WTC11 (cell line): ENCODE results near the gene MOB3A. TPM values are rescaled to one million over a fixed set of nuclear protein-coding genes. Genes with fewer than 3 reads are reported as not detected.

Source experiments
- ATAC-seq: fragments of 200-7000 bp; cut with Tn5 transposase; 2 replicates; pipeline ENCODE4 v1.10.0; 2021; ENCODE audit warnings: mild to moderate bottlenecking, moderate library complexity
- CTCF ChIA-PET: fragments of 300-600 bp; sonication (Branson Sonifier 250); formaldehyde crosslinking; loops from one replicate; lab custom pipeline; 2021; ENCODE audit warnings: antibody characterized with exemption; lab: Charles Lee
- POLR2A ChIA-PET: fragments of 350-600 bp; sonication (Branson Sonifier 250); formaldehyde crosslinking; loops from one replicate; lab custom pipeline; 2021; ENCODE audit warnings: antibody characterized with exemption; lab: Charles Lee
- DNase-seq: peaks from one replicate; pipeline ENCODE4 v3.0.0; 2021; ENCODE audit warnings: low spot score
- H3K27ac Mint-ChIP-seq: 2 replicates; pipeline ENCODE4 v1.8.0; 2021; ENCODE audit warnings: mixed read lengths
- H3K27me3 Mint-ChIP-seq: 2 replicates; pipeline ENCODE4 v1.8.0; 2021; ENCODE audit warnings: low read depth, mild to moderate bottlenecking, moderate library complexity, mixed read lengths
- H3K36me3 Mint-ChIP-seq: 2 replicates; pipeline ENCODE4 v1.8.0; 2021; ENCODE audit warnings: mixed read lengths
- H3K4me1 Mint-ChIP-seq: 2 replicates; pipeline ENCODE4 v1.8.0; 2022; ENCODE audit warnings: mixed read lengths
- H3K4me3 Mint-ChIP-seq: 2 replicates; pipeline ENCODE4 v1.8.0; 2021; ENCODE audit warnings: mild to moderate bottlenecking, moderate library complexity, mixed read lengths
- H3K9me3 Mint-ChIP-seq: 2 replicates; pipeline ENCODE4 v1.8.0; 2021; ENCODE audit warnings: mixed read lengths
- CBFB ChIP-seq: sonication (generic); formaldehyde crosslinking; IDR thresholded peaks from 2 replicates; pipeline ENCODE4 v1.8.1; 2022; ENCODE audit warnings: mild to moderate bottlenecking, low read depth, missing genetic modification reagents
- CREM ChIP-seq: sonication (generic); formaldehyde crosslinking; IDR thresholded peaks from 2 replicates; pipeline ENCODE4 v1.8.1; 2022; ENCODE audit warnings: mild to moderate bottlenecking, missing genetic modification reagents, moderate library complexity
- FOXJ3 ChIP-seq: sonication (generic); formaldehyde crosslinking; IDR thresholded peaks from 2 replicates; pipeline ENCODE4 v1.9.0; 2021; ENCODE audit warnings: missing genetic modification reagents, mild to moderate bottlenecking, borderline replicate concordance
- HMGA2 ChIP-seq: fragments of 250-450 bp; sonication (Bioruptor Pico); IDR thresholded peaks from 2 replicates; pipeline ENCODE4 v1.4.0; 2021; ENCODE audit warnings: mild to moderate bottlenecking, moderate library complexity
- JAZF1 ChIP-seq: fragments of 250-450 bp; sonication (Bioruptor Pico); IDR thresholded peaks from 2 replicates; pipeline ENCODE4 v1.9.0; 2021; ENCODE audit warnings: moderate library complexity, mild to moderate bottlenecking, inconsistent platforms
- SMAD4 ChIP-seq: sonication (generic); formaldehyde crosslinking; IDR thresholded peaks from 2 replicates; pipeline ENCODE4 v1.8.0; 2022; ENCODE audit warnings: mild to moderate bottlenecking, missing genetic modification reagents
- ZNF138 ChIP-seq: sonication (generic); formaldehyde crosslinking; conservative IDR thresholded peaks from 2 replicates; pipeline ENCODE4 v1.8.1; 2022; ENCODE audit warnings: mild to moderate bottlenecking, moderate library complexity, missing genetic modification reagents
- ZNF671 ChIP-seq: fragments of 250-450 bp; sonication (Bioruptor Pico); IDR thresholded peaks from 2 replicates; pipeline ENCODE4 v1.8.0; 2021; ENCODE audit warnings: mild to moderate bottlenecking
- total RNA-seq: library from RNA; stranded (reverse); gene quantifications from 3 replicates; pipeline ENCODE4 v1.2.3, GENCODE V29; 2021
- TF ChIP-seq, protein P1 (sequence below): fragments of 250-450 bp; sonication (Bioruptor Pico); IDR thresholded peaks from 2 replicates; pipeline ENCODE4 v2.1.2; 2022; ENCODE audit warnings: mild to moderate bottlenecking, moderate library complexity
- TF ChIP-seq, protein P2 (sequence below): sonication (generic); formaldehyde crosslinking; IDR thresholded peaks from 2 replicates; pipeline ENCODE4 v1.8.0; 2022; ENCODE audit warnings: missing genetic modification reagents
- TF ChIP-seq, protein P3 (sequence below): fragments of 250-450 bp; sonication (Bioruptor Pico); IDR thresholded peaks from 2 replicates; pipeline ENCODE4 v1.9.0; 2021; ENCODE audit warnings: mild to moderate bottlenecking
- TF ChIP-seq, protein P4 (sequence below): fragments of 250-450 bp; sonication (Bioruptor Pico); IDR thresholded peaks from 2 replicates; pipeline ENCODE4 v1.9.0; 2021; ENCODE audit warnings: moderate library complexity, mild to moderate bottlenecking, inconsistent platforms, borderline replicate concordance
- TF ChIP-seq, protein P5 (sequence below): sonication (generic); formaldehyde crosslinking; IDR thresholded peaks from 2 replicates; pipeline ENCODE4 v1.8.1; 2023; ENCODE audit warnings: mild to moderate bottlenecking, missing genetic modification reagents, moderate library complexity
- TF ChIP-seq, protein P6 (sequence below): sonication (generic); formaldehyde crosslinking; IDR thresholded peaks from 2 replicates; pipeline ENCODE4 v1.8.0; 2023; ENCODE audit warnings: mild to moderate bottlenecking, missing genetic modification reagents

MOB3A gene
- total RNA-seq, 1 experiment from 2014 or later = 8.1 TPM

DNA sequence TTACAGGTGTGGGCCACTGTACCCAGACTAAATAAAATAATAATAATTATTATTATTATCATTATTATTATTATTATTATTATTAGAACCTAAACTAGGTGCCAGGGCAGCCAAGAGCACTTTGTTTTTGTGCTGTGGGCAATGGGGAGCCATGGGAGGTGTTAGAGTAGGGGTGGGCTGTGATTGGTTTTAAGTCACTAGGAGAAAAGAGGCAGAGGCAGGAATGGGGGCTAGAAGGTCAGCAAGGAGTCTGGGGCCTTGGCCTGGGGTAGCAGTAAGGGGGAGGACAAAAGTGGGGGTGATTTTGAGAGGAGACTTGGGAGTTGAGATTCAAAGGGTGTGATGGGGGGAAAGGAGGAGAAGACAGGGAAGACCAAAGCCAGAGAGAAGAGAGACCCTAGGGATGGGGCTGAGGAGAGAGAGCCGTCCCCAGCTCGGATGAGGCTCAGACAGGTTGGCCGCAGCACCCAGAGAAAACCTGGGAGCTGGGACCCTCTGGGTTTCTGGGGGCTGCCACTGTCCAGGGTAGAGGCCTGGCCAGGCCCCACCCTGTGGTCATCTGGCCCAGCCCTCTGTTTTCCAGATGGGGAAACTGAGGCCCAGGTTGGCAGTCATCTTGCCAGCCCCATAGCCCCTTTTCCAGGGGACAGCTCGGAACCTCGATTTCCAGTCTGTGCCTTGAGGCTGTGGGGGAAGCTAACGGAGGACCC, 62.9 kb downstream of the MOB3A start:
- POLR2A ChIA-PET = no interaction called here

DNA sequence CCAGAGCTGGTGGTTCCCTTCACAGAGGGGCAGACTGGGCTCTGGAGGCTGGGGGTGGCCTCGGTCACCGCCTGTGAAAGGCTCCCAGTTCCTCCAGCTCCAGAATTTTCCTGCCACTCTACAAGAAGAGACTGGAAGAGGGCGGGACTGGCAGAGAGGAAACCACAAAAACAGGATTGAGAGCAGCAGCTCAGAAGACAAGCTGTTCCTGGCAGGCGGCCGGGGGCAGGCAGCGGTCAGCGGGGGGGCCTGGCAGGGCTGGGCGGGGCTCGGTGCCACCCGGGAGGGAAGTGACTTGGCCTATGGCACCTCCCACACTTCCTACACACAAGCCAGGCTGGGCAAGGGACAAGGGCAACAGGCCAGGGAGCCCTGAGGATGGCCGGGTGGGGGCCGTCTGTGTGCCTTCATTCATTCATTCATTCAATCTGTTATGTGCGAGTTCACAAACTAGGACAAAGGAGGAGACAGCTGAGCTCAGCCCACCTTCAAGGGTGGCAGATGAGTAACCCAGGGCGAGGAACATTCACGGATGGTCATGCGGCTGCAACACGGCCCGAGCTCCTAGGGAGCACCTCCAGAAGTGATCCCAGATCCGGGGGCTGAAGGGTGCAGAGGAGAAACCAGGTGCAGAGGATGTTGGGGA, 63.7 kb downstream of the MOB3A start:
- ATAC-seq (no peak), DNase-seq (no peak)
- H3K4me3 Mint-ChIP-seq = no peak overlapping the region
- no peaks in the 10 kb centered on the region for H3K36me3 Mint-ChIP-seq
- peak overlapping the region; percentile 51; the same call in 1 of the 2 replicates for H3K27ac Mint-ChIP-seq
- peaks cover 19% of the 10 kb centered on the region for H3K4me1 Mint-ChIP-seq
- 0 out of 2 replicates have a peak, but pooled peaks cover 4% of the 10 kb centered on the region for H3K9me3 Mint-ChIP-seq
- ChIA-PET POLR2A (no interaction called here), CTCF (interaction anchor here (0.9 to 1.2 kb wide), 3 partner anchors 10 to 22 kb away, joined by 3 to 4 read pairs (median 3); no protein-coding TSS in a partner anchor)
- TF ChIP-seq ZNF138 = no peak
- TF ChIP-seq, protein P1, sequence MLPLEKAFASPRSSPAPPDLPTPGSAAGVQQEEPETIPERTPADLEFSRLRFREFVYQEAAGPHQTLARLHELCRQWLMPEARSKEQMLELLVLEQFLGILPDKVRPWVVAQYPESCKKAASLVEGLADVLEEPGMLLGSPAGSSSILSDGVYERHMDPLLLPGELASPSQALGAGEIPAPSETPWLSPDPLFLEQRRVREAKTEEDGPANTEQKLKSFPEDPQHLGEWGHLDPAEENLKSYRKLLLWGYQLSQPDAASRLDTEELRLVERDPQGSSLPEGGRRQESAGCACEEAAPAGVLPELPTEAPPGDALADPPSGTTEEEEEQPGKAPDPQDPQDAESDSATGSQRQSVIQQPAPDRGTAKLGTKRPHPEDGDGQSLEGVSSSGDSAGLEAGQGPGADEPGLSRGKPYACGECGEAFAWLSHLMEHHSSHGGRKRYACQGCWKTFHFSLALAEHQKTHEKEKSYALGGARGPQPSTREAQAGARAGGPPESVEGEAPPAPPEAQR = no peak
- TF ChIP-seq, protein P2, sequence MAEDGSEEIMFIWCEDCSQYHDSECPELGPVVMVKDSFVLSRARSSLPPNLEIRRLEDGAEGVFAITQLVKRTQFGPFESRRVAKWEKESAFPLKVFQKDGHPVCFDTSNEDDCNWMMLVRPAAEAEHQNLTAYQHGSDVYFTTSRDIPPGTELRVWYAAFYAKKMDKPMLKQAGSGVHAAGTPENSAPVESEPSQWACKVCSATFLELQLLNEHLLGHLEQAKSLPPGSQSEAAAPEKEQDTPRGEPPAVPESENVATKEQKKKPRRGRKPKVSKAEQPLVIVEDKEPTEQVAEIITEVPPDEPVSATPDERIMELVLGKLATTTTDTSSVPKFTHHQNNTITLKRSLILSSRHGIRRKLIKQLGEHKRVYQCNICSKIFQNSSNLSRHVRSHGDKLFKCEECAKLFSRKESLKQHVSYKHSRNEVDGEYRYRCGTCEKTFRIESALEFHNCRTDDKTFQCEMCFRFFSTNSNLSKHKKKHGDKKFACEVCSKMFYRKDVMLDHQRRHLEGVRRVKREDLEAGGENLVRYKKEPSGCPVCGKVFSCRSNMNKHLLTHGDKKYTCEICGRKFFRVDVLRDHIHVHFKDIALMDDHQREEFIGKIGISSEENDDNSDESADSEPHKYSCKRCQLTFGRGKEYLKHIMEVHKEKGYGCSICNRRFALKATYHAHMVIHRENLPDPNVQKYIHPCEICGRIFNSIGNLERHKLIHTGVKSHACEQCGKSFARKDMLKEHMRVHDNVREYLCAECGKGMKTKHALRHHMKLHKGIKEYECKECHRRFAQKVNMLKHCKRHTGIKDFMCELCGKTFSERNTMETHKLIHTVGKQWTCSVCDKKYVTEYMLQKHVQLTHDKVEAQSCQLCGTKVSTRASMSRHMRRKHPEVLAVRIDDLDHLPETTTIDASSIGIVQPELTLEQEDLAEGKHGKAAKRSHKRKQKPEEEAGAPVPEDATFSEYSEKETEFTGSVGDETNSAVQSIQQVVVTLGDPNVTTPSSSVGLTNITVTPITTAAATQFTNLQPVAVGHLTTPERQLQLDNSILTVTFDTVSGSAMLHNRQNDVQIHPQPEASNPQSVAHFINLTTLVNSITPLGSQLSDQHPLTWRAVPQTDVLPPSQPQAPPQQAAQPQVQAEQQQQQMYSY (CRISPR knock-in tag) = peak; percentile 83
- TF ChIP-seq, protein P3, sequence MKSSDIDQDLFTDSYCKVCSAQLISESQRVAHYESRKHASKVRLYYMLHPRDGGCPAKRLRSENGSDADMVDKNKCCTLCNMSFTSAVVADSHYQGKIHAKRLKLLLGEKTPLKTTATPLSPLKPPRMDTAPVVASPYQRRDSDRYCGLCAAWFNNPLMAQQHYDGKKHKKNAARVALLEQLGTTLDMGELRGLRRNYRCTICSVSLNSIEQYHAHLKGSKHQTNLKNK (CRISPR knock-in tag) = no peak
- no peak for TF ChIP-seq FOXJ3 (CRISPR knock-in tag)
- TF ChIP-seq, protein P4, sequence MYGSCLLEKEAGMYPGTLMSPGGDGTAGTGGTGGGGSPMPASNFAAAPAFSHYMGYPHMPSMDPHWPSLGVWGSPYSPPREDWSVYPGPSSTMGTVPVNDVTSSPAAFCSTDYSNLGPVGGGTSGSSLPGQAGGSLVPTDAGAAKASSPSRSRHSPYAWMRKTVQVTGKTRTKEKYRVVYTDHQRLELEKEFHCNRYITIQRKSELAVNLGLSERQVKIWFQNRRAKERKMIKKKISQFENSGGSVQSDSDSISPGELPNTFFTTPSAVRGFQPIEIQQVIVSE = no peak
- no peak for TF ChIP-seq CREM (CRISPR knock-in tag)
- TF ChIP-seq ZNF671 (CRISPR knock-in tag) = no peak
- H3K27me3 Mint-ChIP-seq = peaks cover 2% of the 10 kb centered on the region; the same call in 1 of the 2 replicates

More for the DNA sequence above, 62.9 kb downstream of the MOB3A start:
- TF ChIP-seq CBFB (CRISPR knock-in tag) (no peak), SMAD4 (CRISPR knock-in tag) (no peak), JAZF1 (CRISPR knock-in tag) (no peak), HMGA2 (CRISPR knock-in tag) (peak; percentile 58)
- TF ChIP-seq, protein P5, sequence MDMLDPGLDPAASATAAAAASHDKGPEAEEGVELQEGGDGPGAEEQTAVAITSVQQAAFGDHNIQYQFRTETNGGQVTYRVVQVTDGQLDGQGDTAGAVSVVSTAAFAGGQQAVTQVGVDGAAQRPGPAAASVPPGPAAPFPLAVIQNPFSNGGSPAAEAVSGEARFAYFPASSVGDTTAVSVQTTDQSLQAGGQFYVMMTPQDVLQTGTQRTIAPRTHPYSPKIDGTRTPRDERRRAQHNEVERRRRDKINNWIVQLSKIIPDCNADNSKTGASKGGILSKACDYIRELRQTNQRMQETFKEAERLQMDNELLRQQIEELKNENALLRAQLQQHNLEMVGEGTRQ (CRISPR knock-in tag) = no peak
- TF ChIP-seq, protein P6, sequence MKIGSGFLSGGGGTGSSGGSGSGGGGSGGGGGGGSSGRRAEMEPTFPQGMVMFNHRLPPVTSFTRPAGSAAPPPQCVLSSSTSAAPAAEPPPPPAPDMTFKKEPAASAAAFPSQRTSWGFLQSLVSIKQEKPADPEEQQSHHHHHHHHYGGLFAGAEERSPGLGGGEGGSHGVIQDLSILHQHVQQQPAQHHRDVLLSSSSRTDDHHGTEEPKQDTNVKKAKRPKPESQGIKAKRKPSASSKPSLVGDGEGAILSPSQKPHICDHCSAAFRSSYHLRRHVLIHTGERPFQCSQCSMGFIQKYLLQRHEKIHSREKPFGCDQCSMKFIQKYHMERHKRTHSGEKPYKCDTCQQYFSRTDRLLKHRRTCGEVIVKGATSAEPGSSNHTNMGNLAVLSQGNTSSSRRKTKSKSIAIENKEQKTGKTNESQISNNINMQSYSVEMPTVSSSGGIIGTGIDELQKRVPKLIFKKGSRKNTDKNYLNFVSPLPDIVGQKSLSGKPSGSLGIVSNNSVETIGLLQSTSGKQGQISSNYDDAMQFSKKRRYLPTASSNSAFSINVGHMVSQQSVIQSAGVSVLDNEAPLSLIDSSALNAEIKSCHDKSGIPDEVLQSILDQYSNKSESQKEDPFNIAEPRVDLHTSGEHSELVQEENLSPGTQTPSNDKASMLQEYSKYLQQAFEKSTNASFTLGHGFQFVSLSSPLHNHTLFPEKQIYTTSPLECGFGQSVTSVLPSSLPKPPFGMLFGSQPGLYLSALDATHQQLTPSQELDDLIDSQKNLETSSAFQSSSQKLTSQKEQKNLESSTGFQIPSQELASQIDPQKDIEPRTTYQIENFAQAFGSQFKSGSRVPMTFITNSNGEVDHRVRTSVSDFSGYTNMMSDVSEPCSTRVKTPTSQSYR = no peak
- H3K4me1 Mint-ChIP-seq = peaks cover 21% of the 10 kb centered on the region
- 0 out of 2 replicates have a peak, but pooled peaks cover 4% of the 10 kb centered on the region for H3K9me3 Mint-ChIP-seq
- CTCF ChIA-PET = interaction anchor here (0.9 to 1.2 kb wide), 3 partner anchors 9 to 21 kb away, joined by 3 to 4 read pairs (median 4); partner anchors contain the start of gene MKNK2
- no peak overlapping the region for H3K27ac Mint-ChIP-seq
- H3K4me3 Mint-ChIP-seq = no peak overlapping the region
- 0 out of 2 replicates have a peak, but pooled peaks cover 2% of the 10 kb centered on the region for H3K36me3 Mint-ChIP-seq
- DNase-seq (no peak), ATAC-seq (no peak)
- peaks cover 2% of the 10 kb centered on the region; the same call in 1 of the 2 replicates for H3K27me3 Mint-ChIP-seq
